ENCODE measurements around the gene BMF. TPM values are rescaled to one million over a fixed set of nuclear protein-coding genes. Genes with fewer than 3 reads are reported as not detected.

The BMF gene
- total and polyA plus RNA-seq, 3 donors from 2014 or later, result 4.9 to 7.7 (median 6.9) TPM

DNA sequence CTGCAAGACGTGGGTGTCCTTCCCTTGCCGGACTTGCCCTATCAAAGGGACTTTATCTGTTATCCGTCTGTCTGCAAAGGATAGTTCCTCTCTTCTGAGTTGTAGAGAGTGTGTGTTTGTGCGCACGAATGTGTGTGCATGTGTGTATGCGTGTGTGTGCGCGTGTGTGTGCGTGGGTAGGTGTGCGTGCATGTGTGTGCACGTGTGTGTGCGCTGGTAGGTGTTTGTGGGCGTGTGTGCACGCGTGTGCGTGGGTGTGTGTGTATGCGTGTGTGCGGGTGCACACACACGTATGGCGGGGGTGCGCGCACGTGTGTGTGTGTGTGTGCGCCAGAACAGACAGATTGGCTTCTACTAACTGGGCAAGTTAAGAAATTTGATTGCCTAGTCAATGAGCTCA is 4.1 kb upstream of the BMF start:
- H3K4me3 ChIP-seq, result no peak overlapping the region
- no peaks in the 10 kb centered on the region for H3K9me3 ChIP-seq
- no peak for TF ChIP-seq CTCF (IDR thresholded peaks at IDR 0.05)
- no peak for TF ChIP-seq POLR2A (IDR thresholded peaks at IDR 0.05)
- no peaks in the 10 kb centered on the region for H3K27me3 ChIP-seq
- no peaks in the 10 kb centered on the region for H3K36me3 ChIP-seq (ENCODE audit: low read depth, missing control alignments)
- DNase-seq, result no peak
- intact Hi-C loops (cut with DNase I; ENCODE audit: low total_unique reads), result no loop called here
- H3K27ac ChIP-seq, result no peak overlapping the region
- H3K4me1 ChIP-seq, result peaks cover 8% of the 10 kb centered on the region
- WGBS, 2 donors, result 67 to 71% methylated on average over 24 of the region's 24 CpGs

GRCh38 chr15:40111888-40112287 is 3.2 kb upstream of the BMF start:
- H3K4me3 ChIP-seq, result no peak overlapping the region
- peaks cover 15% of the 10 kb centered on the region for H3K4me1 ChIP-seq
- no peaks in the 10 kb centered on the region for H3K36me3 ChIP-seq (ENCODE audit: low read depth, missing control alignments)
- no peak for TF ChIP-seq POLR2A (IDR thresholded peaks at IDR 0.05)
- TF ChIP-seq CTCF (IDR thresholded peaks at IDR 0.05), result no peak
- no peaks in the 10 kb centered on the region for H3K27me3 ChIP-seq
- intact Hi-C loops (cut with DNase I; ENCODE audit: low total_unique reads), result no loop called here
- WGBS, 2 donors, result 83 to 88% methylated on average over 1 to 2 of the region's 2 CpGs
- DNase-seq, result no peak
- no peak overlapping the region for H3K27ac ChIP-seq
- no peaks in the 10 kb centered on the region for H3K9me3 ChIP-seq

- DNase-seq, result no peak
- intact Hi-C loops (cut with DNase I; ENCODE audit: low total_unique reads), result no loop called here
- Histone ChIP-seq H3K36me3 (ENCODE audit: low read depth, missing control alignments) (no peaks in the 10 kb centered on the region), H3K27me3 (no peaks in the 10 kb centered on the region), H3K9me3 (no peaks in the 10 kb centered on the region), H3K4me1 (peaks cover 15% of the 10 kb centered on the region), H3K27ac (no peak overlapping the region), H3K4me3 (no peak overlapping the region)
- WGBS, 2 donors, result 67 to 72% methylated on average over 9 of the region's 9 CpGs
- TF ChIP-seq POLR2A (IDR thresholded peaks at IDR 0.05) (no peak), CTCF (IDR thresholded peaks at IDR 0.05) (no peak)
Measured at GRCh38 chr15:40110866-40111550, 2.3 kb upstream of the BMF start.

DNA sequence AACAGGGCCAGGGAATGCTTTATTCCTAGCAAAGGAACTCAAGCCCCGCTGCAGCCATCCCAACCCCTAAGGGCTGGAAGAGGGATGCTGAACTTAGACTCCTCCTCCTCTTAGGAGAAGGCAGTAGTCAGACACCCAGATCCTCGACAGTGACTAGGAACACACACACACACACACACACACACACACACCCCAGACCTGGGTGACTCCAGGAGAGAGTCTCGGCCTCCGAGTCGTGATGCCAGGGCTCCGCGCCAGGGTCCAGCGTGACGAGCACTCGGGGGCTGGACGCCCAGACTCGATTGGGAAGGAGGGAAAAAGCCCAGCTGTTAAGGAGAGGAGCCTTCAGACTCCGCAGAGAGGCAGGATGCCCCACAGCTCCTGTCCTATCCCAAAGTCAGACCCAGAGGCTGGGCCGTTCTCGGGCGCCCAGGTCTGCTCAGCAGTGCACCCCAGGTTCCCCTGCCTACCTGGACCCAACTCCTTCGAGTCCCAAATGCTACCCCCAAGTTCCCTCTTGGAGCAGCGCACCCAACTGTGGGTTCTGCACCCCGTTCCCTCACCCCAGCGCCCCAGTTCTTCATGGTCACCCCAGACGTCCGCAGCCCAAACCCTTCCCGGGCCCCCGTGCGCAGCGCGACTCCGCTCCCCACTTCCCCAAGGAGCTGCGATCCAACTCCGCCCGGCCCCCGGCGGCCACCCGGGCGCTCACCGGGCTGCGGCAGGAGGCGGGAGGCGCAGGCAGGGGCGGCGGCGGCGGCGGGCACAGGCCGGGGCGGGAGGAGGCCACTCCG is 421 bp downstream of the BMF start:
- Histone ChIP-seq H3K4me3 (peak overlapping the region; percentile 78 to 88), H3K36me3 (ENCODE audit: low read depth, missing control alignments) (no peaks in the 10 kb centered on the region), H3K27ac (peak overlapping the region; percentile 79 to 86), H3K27me3 (no peaks in the 10 kb centered on the region), H3K9me3 (no peaks in the 10 kb centered on the region), H3K4me1 (peaks cover 40% of the 10 kb centered on the region)
- intact Hi-C loops (cut with DNase I; ENCODE audit: low total_unique reads), result loop anchor here (10.0 kb wide), 1 partner anchor 63 kb away; no protein-coding TSS in a partner anchor
- no peak for TF ChIP-seq CTCF (IDR thresholded peaks at IDR 0.05)
- TF ChIP-seq POLR2A (IDR thresholded peaks at IDR 0.05), result no peak
- DNase-seq, result peak; percentile 68
- WGBS, 2 donors, result 0 to 1% methylated on average over 7 to 44 of the region's 47 CpGs

Measured in testis (tissue), 3 donors.